Stimulated activated CD8-positive, alpha-beta memory T cell treated with anti-CD3 and anti-CD28 coated beads, Interleukin-4, amount 100 ng/mL, for 24 hours (primary cell): ENCODE measurements around the gene CCDC73.

Experiments
- DNase-seq: peaks from one replicate; pipeline ENCODE4 v3.0.0-alpha.2; 2020; ENCODE audit warnings: low read depth

Gene CCDC73

DNA sequence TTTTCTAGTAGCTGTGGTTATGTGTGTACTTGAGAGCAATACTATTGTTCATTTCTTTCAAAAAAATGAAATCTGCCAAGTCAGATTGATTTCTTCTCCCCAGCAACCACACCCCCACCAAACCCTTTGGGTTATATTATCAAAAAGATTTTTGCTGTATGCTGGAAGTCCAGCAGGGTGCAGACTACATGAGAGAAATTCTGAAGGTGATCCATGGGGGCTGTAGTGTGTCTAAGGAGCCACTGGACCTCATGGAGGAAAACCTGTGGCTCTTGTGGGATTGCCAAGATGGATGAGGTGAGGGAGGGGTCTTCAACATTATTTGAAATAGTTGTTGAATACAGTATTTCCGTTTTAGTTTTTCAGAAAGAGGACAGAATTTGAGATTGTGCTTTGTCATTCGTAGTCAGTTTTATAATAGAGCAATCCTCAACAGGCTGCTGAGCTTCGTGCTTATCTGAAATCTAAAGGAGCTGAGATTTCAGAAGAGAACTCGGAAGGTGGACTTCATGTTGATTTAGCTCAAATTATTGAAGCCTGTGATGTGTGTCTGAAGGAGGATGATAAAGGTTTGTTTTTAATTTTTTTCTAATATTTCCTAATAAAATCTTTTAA is 207.8 kb downstream of the CCDC73 start:
- no peak for DNase-seq

GRCh38 chr11:32584921-32585320 is 209.5 kb downstream of the CCDC73 start:
- DNase-seq = no peak

DNA sequence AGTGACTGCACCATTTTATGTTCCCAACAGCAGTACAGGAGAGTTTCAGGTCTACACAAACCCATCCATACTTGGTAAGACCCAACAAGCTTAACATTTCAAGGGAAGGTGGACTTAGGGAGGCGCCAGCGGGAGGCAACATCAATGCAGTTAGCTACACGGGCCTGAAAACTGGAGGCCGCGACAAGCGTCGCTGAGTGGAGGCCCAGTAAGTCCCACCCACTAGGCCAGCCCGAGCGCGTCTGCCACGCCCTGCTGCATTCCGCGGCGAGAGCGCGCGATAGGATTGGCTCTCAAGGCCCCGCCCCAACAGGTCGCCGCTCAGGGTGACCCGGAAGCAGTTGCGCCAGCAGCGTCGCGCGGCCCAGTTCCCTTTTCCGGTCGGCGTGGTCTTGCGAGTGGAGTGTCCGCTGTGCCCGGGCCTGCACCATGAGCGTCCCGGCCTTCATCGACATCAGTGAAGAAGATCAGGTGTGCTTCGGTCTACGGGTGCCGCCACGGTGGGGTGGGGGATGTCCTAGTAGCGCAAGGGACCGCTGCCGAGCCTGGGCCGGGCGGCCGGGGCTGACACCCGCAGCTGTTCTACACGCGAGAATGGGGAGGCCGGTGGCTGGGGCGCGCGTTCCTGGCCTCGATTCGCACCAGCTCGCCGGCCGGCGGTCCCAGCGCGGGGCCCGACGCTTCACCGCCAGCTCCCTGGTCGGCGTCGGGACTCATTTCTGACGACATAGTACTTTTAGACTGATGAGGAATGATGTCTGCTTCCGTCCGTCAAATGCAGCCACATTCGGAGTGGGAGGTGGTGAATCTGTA is 210.8 kb downstream of the CCDC73 start, which contains the start of gene EIF3M:
EIF3M (plus strand) TSS at position 373 of the 813 bp plus-strand sequence; CDS start at position 430, 57 bp downstream.
- DNase-seq = peak; percentile 94

DNA sequence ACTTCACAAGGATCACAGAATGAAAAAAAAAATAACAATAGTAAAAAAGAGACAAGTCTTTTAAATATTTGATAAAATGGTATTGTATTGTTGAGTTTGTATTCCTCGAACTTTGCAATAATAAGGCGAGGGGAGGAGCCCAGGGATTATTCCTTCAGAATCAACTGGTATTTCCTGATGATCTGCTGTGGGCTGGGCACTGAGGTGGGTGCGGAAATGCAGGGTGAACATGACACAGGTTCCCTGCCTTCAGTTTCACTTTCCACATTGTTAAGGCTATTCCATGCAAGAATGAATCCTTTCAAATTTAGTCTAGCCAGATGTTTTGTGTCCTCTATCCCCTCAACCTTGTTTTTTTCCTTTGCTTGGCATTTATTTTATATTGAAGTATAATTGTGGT is 212.9 kb downstream of the CCDC73 start:
- DNase-seq = no peak

DNA sequence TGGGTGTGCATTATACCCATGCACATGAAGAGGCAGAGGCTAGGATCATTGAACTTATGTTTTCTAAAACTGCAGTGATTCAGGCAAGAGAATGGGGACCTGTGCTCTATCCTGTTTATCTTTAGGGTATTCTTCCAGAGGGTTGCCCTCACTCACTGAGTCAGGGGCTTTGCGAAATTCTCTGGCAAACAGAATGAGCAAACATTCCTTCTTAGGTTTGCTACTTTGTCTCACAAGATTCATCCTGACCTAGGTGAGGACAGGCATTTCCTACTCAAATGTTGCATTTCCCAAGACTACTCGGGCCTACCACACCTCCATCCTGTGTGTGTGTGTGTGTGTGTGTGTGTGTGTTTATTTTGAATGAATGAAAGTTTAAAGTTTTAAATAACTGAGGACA is 213.5 kb downstream of the CCDC73 start:
- no peak for DNase-seq

DNA sequence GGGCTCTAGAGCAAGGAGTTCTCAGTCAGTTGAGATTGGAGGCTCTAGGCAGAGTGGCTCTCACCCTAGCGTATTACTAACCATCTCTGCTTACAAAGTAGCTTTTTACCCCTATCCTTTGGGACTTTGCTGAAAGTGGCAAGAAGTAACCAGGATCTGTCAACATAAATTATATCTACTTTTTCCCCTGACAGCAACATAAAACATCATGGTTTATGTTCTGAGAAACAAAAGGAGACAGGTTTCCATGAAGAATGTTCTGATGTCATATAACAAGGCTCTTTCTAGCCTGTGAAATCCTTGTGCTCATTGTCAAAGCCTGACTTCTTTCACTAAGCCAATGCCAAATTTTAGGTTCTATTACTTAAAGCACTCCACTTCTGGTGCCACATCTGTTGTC is 218.0 kb downstream of the CCDC73 start:
- no peak for DNase-seq

DNA sequence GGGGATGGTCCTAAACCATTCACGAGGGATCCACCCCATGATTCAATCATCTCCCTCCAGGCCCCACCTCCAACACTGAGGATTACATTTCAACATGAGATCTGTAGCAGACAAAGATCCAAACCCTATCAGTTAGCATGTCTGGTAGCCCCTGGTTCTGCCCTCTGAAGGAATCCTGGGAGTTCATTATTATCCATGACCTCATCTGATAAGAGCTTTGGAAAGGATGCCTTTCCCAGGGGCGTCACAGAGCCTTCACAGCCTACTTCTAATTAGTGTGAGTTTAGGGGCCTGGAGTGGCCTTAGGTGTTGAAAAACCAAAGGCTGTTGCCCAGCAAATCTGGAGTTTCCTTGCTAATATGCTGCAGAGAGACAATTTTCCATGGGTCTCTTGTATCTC is 219.4 kb downstream of the CCDC73 start:
- DNase-seq = no peak

DNA sequence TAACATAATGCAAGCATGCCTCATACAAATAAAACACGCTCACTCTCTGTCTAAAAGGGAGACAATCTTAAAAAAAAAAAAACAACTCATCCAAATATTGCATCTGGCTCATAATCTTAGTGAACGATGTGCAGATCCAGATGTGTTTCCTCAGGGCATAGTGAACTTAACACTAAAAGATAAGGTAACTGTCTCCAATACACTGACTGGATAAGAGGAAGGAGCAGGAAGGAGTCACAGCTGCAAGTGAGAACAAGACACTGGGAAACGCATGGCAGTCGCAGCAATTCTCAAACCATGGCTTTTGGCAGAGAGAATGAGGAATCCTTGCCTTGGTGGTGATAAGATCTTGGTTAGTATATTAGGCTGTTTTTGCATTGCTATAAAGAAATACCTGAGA is 220.0 kb downstream of the CCDC73 start:
- no peak for DNase-seq

GRCh38 chr11:32573228-32573627 is 221.2 kb downstream of the CCDC73 start:
- DNase-seq = no peak

DNA sequence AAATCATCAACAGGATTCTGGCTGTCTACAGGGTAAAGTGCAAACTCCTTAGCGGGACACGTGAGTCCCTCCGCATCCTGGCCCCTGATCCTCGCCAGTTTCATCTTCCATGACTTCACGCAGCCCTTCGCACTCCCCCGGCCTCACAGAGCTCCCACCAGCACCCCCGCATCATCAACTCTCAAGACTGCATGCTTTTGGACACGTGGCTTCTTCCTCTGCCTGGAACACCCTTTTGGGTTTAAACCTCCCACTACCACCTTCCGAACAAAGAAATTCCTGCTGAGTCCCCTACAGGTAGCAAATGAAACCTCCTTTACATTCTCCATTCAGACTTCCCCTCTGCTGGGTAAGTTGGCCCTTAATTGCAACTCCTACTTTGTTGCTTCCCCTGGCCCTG is 223.4 kb downstream of the CCDC73 start:
- DNase-seq = no peak

DNA sequence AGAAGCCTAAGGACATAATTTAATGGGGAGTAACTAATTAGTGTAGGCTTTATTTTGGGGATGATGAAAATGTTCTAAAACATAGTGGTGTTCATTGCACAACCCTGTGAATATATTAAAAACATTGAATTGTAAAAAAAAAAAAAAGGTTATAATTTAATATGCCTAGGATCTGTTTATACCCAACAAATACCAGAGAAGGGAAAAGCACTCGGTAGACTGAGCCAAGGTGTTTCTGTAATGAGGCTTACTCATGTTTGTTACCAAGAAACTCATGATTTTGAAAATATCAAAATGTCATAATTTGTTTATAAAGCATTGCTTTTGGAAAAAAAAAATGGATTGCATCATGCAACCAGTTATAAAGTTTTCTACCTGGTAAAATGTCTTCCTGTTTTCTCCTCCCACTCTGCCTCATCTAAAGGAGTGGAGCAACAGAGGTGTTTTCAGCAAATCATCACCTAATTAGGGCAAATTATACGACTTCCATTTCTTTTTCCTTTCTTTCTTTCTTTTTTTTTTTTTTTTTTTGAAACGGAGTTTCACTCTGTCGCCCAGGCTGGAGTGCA is 225.1 kb downstream of the CCDC73 start:
- DNase-seq = no peak

GRCh38 chr11:32567154-32567553 is 227.3 kb downstream of the CCDC73 start:
- no peak for DNase-seq

DNA sequence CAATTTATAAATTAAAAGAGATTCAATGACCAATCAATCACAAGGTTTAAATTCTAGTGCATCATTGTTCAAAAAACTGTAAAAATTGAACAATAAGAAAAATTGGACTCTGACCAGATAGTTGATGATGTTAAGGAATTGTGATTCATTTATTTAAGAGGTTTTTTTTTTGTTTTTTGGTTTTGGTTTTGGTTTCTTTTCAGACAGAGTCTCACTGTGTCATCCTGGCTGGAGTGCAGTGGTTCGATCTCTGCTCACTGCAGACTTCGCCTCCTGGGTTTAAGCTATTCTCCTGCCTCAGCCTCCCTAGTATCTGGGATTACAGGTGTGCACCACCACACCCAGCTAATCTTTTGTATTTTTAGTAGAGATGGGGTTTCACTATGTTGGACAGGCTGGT is 227.9 kb downstream of the CCDC73 start:
- DNase-seq = no peak

DNA sequence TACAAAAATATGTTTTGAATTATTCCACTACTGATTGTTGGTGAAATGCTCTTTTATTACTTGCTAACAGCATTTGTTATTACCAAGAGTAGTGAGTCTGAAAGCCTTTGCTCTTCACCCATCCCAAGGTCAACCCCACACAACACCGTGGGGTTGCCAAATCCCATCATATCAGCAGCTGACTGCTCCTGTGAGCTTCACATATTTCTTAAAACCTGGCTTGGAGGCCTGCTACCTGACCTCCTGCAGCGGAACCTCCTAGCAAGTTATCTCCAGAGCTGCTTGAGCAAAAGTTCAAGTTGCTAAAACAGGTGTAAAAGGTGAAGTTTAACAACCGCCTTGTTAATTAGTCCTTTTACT is 230.9 kb downstream of the CCDC73 start:
- DNase-seq = no peak

DNA sequence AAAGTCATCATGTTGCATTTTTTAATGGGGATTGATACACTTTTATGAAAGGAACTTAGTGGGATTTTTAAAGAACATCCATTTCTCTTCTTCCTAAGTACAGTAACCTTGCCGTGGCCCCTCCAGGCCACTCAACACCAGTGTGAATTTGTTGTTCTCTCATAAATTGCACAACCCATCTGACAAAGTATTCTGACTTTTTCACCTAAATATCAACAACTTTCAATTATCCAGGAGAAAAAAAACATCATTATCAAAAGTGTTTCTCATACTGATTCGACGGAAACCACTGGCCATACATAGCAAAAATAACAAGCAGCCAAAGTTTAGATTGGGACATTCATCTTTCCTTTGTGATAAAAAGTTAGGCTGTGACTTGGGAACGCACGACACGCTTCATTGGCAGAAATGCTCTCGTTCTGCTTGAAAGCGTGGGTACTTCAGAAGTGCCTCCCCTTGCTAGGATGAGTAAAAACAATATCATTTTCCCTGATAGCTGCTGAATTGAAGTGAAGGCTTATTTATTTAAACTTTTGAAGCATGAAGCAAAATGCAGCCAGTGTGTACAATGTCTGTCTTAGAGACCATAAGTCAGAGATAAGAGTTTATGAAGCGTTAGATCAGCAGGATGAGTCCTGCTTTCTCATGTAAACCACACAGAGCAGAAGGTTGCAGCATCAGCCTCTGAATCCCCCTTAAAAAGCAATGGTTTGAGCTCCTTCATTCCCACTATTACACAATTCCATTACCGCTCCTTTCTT is 231.4 kb downstream of the CCDC73 start:
- DNase-seq = no peak

GRCh38 chr11:32561835-32562234 is 232.6 kb downstream of the CCDC73 start:
- DNase-seq = no peak

DNA sequence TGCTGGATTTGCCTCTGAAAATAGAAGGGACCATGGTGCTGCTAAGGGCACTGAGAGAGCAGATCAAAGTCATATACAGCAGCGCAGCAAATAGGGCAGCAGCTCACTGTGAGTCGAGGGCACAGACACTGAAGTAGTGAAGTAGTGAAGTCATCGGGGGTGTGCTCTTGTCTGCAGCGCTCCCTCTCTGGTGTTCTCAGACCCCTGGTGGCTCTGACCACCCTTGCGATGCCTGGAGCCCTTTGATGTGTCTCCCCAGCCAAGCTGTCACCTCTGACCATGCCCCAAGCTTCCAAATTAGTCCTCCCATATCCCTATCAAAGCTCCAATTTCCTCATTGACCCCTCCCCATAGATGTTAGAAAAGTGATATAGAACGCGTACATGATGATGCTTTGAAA is 238.6 kb downstream of the CCDC73 start:
- DNase-seq = no peak

- no peak for DNase-seq
Observed at GRCh38 chr11:32555091-32555490, 239.4 kb downstream of the CCDC73 start.
